HEK293T (cell line): ENCODE measurements around the gene THEMIS2.

Experiments
- ARNT ChIP-seq: fragments of 450-650 bp; IDR thresholded peaks from 2 replicates; pipeline ENCODE4 v1.6.1; 2017; ENCODE audit warnings: mild to moderate bottlenecking
- FOXM1 ChIP-seq: fragments of 450-650 bp; IDR thresholded peaks from 2 replicates; pipeline ENCODE4 v1.6.1; 2017; ENCODE audit warnings: mild to moderate bottlenecking, borderline replicate concordance
- NFRKB ChIP-seq: fragments of 450-650 bp; IDR thresholded peaks from 2 replicates; pipeline ENCODE4 v1.6.1; 2016; ENCODE audit warnings: mild to moderate bottlenecking, moderate library complexity
- SUZ12 ChIP-seq: fragments of 450-650 bp; IDR thresholded peaks from 2 replicates; pipeline ENCODE4 v1.6.1; 2016; ENCODE audit warnings: mild to moderate bottlenecking

- TF ChIP-seq ARNT (no peak), FOXM1 (no peak), SUZ12 (no peak), NFRKB (no peak)
These were observed 59.4 kb downstream of the THEMIS2 start for GRCh38 chr1:27931759-27932158.
